ENCODE data around the gene SCAMP1. TPM values are rescaled to one million over a fixed set of nuclear protein-coding genes. Genes with fewer than 3 reads are reported as not detected.

The SCAMP1 gene
- total RNA-seq, 1 donor from 2014 or later, result 23.9 TPM

DNA sequence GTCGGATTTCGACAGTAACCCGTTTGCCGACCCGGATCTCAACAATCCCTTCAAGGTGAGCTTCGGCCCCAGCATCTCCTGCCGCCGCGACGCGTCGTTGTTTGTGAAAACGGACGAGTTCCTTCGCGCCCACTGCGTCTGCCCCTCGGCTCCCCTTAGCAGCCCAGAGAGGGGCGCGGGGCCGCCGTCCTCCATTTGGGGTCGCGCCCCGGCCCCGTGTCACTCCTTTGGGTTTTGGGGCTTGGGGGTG is 182 bp downstream of the SCAMP1 start:
- H3K4me3 ChIP-seq (ENCODE audit: low read depth, low read length), result peak overlapping the region; percentile 83
- no peak for DNase-seq (ENCODE audit: low read depth)
- TF ChIP-seq, protein P1, sequence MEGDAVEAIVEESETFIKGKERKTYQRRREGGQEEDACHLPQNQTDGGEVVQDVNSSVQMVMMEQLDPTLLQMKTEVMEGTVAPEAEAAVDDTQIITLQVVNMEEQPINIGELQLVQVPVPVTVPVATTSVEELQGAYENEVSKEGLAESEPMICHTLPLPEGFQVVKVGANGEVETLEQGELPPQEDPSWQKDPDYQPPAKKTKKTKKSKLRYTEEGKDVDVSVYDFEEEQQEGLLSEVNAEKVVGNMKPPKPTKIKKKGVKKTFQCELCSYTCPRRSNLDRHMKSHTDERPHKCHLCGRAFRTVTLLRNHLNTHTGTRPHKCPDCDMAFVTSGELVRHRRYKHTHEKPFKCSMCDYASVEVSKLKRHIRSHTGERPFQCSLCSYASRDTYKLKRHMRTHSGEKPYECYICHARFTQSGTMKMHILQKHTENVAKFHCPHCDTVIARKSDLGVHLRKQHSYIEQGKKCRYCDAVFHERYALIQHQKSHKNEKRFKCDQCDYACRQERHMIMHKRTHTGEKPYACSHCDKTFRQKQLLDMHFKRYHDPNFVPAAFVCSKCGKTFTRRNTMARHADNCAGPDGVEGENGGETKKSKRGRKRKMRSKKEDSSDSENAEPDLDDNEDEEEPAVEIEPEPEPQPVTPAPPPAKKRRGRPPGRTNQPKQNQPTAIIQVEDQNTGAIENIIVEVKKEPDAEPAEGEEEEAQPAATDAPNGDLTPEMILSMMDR (conservative IDR thresholded peaks at IDR 0.05; ENCODE audit: low read depth, low read length), result no peak

DNA sequence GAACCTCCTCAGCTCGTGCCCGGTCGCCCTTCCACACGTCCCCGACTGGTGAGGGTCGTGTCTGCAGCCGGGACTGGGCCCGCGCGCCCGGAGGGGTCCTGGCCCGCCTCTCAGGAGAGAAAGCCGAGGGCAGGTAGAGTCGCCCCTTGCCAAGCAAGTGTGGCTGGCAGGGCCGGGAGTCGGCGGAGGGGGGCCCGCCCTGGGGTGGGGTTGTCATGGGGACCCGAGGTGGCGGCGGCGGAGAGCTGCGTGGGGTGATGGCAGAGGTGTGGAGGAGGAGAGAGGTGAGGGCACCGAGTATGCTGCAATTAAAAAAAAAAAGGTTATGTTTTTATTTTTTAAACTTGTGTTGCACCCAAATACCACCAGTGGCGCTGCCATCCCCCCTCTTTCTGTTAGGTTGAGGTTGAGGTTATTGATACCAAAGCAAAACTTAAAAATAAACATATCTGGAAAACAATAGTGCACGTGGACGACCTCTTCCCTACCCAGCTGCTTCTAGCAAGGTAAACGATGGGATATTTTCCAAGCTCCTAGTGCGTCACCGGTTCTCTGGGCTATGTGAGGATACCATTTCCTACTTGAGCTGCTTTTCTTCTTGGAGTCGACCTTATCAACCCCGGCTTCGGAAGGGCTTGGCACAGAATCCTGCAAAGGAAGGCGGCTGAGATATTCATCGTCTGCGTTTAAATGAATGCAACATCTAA is 660 bp downstream of the SCAMP1 start:
- peak; percentile 40 for DNase-seq (ENCODE audit: low read depth)
- TF ChIP-seq, protein P1 (conservative IDR thresholded peaks at IDR 0.05; ENCODE audit: low read depth, low read length), result peak; percentile 33
- H3K4me3 ChIP-seq (ENCODE audit: low read depth, low read length), result peak overlapping the region; percentile 83

DNA sequence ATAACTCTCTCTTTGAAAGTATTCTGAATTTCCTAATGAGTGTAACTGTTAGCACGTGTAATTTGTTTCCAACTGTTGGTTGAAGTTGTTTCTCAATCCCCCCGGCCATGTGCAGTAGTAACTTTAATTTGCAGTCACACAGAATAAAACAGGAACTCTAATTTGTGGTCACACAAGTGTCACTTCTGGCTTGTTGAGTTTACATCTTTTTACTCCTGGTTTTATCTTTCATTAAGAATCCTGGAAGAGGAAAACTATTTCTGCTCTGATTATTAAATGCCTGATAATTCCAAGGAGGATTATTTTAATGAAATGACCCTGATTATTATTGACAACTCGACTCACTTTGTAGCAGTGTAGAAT is 1.2 kb downstream of the SCAMP1 start:
- DNase-seq (ENCODE audit: low read depth), result peak; percentile 23
- H3K4me3 ChIP-seq (ENCODE audit: low read depth, low read length), result peak overlapping the region; percentile 83
- TF ChIP-seq, protein P1 (conservative IDR thresholded peaks at IDR 0.05; ENCODE audit: low read depth, low read length), result no peak

DNA sequence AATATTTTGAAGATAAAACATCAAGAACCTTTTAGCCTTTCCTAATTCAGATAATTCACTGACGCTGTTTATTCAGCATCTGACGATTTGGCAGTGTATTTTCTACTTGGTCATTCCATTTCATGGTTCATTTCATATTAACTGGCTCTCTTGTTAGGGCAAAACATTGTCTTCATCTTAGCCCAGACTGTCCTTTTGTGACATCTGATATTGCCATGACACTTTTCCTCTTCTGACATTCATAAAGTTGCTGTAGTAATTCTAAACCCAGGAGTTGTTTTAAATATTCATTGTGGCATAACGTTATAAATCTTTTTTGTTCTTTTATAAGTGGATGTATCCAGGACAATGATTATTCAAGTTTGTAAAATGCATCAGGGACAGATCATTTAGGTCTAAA is 1.8 kb downstream of the SCAMP1 start:
- TF ChIP-seq, protein P1 (conservative IDR thresholded peaks at IDR 0.05; ENCODE audit: low read depth, low read length), result no peak
- DNase-seq (ENCODE audit: low read depth), result peak; percentile 38
- H3K4me3 ChIP-seq (ENCODE audit: low read depth, low read length), result peak overlapping the region; percentile 83

DNA sequence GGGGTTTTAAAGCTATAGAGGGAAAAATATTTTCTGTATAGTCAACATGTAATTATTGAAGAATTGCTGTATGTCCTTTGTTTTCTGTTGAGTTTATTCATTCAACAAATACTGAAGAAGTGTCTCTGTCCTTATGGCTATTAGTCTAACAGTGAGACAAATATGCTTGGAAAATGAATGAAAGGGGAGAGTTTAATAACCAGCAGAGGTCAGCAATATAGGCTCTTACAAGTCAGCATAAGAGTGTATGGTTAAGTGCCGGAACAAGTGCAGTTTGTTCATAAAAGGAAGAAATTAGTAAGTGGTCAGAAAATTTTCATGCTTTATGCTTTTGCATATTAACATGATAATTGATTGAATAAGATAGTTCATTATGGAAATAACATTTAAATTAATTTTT is 3.6 kb downstream of the SCAMP1 start:
- no peak for DNase-seq (ENCODE audit: low read depth)
- H3K4me3 ChIP-seq (ENCODE audit: low read depth, low read length), result no peak overlapping the region
- TF ChIP-seq, protein P1 (conservative IDR thresholded peaks at IDR 0.05; ENCODE audit: low read depth, low read length), result no peak

DNA sequence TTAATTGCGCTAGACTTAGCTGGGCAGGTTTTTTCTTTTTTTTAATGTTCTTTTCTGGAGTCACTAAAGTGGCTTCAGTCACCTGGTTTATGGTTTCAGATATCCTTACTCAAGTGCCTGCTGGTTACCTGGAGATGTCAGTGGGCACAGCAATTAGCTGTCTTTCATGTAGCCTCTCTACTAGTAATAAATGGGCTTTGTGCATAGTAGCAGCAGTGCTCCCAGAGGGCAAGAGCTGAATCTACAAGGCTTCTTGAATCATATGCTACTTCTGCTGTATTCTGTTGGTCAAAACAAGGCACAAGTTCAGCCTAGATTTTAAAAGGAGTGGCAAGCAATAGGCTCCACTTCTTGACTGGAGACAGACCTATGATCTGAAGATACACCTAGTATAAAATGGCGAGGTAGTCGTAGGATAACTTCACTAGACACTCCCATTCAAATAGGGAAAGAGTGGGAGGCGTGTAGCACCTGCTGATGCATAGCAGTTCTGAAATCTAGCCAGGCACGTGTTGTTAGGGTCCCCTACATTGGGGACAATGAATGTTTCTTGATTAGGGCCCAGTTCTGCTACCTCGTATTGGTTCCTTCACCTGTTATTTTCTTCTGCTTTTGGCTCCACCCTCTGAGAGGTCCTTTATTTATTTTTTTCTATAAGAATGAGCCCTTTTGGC is 7.0 kb downstream of the SCAMP1 start:
- DNase-seq (ENCODE audit: low read depth), result no peak
- TF ChIP-seq, protein P1 (conservative IDR thresholded peaks at IDR 0.05; ENCODE audit: low read depth, low read length), result peak; percentile 28

DNA sequence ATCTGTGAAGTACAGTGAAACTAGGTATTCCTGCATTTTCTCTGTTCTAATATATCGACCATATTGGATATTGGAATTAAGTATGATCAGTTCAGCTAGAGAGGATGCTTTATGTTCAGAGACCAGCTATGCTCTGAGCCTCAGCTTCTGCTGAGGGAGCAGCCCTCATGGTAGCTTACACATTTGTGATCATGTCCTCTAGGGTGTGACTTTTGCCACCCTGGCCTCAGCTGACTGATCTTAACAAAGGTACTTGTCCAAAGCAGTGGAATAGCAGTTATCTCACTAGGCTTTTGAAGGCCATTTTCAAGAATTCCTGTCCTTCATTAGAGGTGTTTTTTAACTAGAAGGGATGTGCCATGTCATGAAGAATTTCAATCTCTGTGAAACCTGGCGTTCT is 9.3 kb downstream of the SCAMP1 start:
- TF ChIP-seq, protein P1 (conservative IDR thresholded peaks at IDR 0.05; ENCODE audit: low read depth, low read length), result no peak
- no peak for DNase-seq (ENCODE audit: low read depth)
- H3K4me3 ChIP-seq (ENCODE audit: low read depth, low read length), result no peak overlapping the region

More for the DNA sequence above, 7.0 kb downstream of the SCAMP1 start:
- no peak overlapping the region for H3K4me3 ChIP-seq (ENCODE audit: low read depth, low read length)
